Activated T-cell treated with anti-CD3 and anti-CD28 coated beads for 1 hour (primary cell): ENCODE measurements around the gene PRKCH.
"Not testable (repeated sequence)": the region's sequence is repeated elsewhere in the genome, so short reads cannot be mapped to it uniquely, and the experiment has no call there.

ENCODE experiments used
- DNase-seq: peaks from one replicate; pipeline ENCODE4 v3.0.0-alpha.2; 2020; ENCODE audit warnings: low read depth

Gene PRKCH

DNA sequence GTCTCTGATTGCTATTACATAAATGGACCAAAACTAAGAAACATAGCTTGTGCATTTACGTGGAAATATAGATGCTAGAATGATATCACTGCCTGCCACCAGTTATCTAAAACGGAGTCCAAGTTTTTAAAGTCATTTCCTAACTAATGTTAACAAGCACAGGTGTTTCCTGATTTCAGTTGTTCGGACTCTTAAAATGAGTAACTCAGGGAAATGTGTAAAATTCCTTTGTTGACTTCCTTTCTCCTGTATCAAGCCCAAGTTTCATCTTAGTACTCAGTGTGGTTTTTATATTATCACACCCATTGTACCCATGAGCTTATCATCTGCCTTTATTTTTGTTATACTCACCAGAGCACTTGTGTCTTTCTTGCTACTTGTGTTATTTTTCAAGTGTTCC, 13.2 kb upstream of the PRKCH start:
- no peak for DNase-seq

DNA sequence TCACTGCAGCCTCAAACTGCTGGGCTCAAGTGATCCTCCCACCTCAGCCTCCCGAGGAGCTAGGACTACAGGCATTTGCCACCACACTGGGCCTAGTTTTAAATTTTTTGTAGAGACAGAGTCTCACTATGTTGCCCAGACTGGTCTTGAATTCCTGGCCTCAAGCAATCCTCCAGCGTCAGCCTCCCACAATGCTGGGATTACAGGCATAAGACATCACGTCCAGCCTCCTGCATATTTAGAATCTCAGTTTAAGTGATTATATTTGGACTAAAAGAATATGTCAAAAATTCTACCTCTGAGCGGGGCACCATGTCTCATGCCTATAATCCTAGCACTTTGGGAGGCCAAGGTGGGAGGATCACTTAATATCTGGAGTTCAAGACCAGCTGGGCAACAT, 12.7 kb upstream of the PRKCH start:
- not testable (repeated sequence) for DNase-seq

- no peak for DNase-seq
Observed at GRCh38 chr14:61315313-61315712, 6.1 kb upstream of the PRKCH start.

DNA sequence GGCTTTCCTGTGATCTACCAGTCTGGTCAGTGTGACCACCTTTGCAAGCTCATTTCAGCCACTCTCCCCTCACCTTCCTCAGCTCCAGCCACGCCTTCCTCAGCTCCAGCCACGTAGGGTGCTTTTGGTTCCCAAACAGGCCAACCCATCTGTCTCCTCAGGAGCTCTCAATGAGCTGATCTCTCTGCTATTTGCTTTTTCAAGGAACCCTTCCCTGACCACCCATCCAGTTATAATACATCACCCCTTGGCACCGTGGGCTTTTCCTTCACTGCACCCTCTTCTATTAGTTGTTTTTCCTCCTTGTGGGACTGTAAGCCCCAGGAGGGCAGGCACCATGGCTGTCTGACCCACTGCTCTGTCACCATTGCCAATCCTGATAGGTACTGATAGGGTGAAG, 2.3 kb upstream of the PRKCH start:
- DNase-seq = no peak

GRCh38 chr14:61319706-61320105, 1.7 kb upstream of the PRKCH start:
- DNase-seq = no peak

GRCh38 chr14:61320170-61320569, 1.2 kb upstream of the PRKCH start:
- not testable (repeated sequence) for DNase-seq

DNA sequence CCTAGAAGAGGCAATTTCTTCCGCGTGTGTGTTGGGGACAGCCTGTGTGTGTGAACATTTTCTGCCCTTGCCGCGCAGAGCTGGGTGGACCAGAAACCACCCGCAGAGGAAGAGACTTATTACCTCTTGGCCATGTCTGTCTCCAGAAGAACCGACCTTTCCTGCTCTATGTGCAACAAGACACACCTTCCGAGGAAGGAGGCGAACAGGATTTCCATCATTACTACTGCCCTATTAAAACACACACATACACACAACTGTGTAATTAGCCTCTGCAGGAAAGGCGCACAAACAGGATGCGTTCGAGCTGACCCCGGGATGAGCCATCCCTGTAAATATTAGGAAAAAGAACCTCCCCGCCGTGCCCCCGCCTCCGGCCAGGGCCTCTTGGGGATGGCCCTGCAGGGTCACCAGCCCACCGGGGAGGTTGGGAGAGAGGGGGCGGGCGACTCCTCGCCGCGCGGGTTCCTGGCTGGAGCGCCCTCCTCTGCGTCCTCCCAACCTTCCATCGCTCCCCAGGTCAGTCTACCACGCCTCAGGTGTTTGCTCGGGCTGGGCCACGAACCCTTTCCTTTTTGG, 484 bp upstream of the PRKCH start:
- DNase-seq = no peak

DNA sequence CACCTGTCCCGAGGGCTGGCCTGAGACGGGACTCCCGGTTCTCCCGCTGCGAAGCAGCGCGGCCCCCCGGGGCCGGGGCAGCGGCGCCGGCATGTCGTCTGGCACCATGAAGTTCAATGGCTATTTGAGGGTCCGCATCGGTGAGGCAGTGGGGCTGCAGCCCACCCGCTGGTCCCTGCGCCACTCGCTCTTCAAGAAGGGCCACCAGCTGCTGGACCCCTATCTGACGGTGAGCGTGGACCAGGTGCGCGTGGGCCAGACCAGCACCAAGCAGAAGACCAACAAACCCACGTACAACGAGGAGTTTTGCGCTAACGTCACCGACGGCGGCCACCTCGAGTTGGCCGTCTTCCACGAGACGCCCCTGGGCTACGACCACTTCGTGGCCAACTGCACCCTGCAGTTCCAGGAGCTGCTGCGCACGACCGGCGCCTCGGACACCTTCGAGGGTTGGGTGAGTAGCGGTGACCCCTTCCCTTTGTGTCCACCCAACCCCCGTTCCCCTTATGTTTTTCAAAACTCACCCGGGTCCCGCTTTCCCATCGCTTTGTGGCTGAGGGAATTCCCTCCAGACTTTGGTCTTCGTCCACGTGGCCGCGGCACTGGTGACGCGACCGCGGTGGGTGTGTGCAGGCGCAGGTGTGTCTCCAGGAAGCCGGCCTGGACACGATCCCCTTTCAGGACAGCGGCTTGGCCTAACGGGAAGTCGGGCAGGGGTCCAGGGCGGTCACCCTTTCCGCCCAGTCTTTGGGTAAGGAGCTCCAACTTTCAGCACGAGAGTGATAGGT, 826 bp downstream of the PRKCH start:
- DNase-seq = no peak

GRCh38 chr14:61322799-61323290, 1.5 kb downstream of the PRKCH start:
- no peak for DNase-seq

DNA sequence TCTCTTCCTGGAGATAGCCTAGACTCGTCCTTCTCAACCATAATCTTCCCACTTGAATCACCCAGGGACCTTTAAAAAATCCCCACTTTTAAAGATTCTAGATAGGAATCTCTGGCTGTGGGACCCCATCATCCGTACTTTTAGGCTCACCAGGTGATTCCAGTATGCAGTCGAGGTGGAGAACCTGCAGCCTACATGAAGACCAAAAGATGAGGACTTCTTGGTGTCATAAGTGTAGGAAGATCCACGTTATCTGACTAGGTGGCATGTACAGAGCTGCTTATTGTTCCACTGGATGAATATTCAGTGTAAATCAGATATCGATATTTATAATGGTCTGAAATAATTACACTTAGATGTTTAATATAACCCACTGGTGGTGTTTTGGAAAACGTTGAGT, 2.6 kb downstream of the PRKCH start:
- no peak for DNase-seq

GRCh38 chr14:61325166-61325565, 3.8 kb downstream of the PRKCH start:
- no peak for DNase-seq

DNA sequence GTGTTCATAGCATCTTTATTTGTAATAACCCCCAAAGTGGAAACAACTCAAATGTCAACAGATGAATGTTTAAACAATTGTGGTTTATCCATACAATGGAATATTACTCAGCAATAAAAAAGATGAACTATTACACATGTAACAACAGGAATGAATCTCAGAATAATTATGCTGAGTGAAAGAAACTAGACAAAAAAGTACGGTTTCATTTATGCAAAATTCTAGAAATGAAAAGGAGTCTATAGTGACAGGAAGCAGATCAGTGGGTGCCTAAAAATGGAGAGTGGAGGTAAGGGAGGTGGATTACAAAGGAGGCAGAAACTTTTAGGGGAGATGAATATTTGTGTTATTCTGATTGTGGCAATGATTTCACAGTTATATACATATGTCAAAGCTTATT, 4.8 kb downstream of the PRKCH start:
- DNase-seq = no peak

DNA sequence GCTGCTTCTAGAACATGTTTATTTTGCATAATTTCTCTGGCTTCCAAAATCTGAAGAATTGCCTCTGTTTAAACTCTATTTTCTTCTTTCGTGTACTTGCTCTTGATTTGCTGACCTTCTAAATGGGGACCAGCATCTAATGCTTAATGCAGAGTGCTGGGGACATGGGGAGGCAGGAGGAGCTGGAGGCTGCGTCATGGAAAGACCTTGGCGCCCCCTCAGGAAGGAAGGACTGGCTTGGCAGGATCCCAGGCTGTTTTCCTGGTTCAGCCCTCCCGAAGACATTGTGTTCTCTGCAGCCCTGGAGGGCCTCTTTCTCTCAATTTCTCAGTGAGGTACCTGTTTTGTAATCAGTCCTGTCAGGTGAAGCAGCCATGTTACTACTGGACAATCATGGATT, 5.5 kb downstream of the PRKCH start:
- DNase-seq = no peak

DNA sequence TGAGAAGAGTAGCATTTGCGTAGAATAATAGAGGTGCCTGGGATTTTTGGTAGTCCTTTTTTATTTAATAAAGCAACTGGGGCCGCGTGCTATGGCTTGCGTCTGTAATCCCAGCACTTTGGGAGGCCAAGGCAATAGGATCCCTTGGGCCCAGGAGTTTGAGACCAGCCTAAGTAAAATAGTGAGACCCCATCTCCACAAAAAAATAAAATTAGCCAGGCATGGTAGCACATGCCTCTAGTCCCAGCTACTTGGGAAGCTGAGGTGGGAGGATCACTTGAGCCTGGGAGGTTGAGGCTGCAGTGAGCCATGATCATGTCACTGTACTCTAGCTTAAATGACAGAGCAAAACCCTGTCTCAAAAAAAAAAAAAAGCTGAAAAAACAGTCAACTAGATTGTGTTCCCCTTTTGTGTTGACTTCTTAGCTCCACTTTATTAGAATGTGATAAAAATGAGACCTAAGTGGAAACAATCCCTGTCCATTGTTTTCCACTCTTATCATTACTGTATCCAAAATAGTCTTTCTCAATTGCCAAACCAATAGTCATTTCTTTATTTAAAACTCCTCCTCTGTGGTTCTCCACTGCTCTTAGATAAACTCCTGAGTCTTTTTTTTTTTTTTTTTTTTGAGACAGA, 7.4 kb downstream of the PRKCH start:
- DNase-seq = no peak

- no peak for DNase-seq
Observed at GRCh38 chr14:61329478-61330051, 8.2 kb downstream of the PRKCH start.

DNA sequence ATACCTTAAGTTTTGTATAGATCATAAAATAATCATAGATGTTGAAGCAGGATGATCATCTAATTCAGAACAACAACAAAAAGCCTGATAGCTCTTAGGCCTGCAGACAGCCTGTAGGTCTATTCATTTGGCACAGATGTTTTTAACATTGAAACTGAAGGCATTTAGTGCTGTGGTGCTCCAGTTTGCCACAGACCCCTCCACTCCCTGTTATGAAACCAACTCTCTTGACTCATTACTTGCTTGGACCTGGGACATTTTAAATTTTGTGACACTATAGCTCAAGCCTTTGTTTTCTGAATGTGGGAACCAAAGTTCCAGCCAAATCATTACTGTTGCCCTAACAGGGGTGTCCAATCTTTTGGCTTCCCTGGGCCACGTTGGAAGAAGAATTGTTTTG, 9.1 kb downstream of the PRKCH start:
- DNase-seq = no peak

- no peak for DNase-seq
Observed at GRCh38 chr14:61331992-61332657, 10.7 kb downstream of the PRKCH start.

GRCh38 chr14:61332658-61333029, 11.3 kb downstream of the PRKCH start:
- no peak for DNase-seq

DNA sequence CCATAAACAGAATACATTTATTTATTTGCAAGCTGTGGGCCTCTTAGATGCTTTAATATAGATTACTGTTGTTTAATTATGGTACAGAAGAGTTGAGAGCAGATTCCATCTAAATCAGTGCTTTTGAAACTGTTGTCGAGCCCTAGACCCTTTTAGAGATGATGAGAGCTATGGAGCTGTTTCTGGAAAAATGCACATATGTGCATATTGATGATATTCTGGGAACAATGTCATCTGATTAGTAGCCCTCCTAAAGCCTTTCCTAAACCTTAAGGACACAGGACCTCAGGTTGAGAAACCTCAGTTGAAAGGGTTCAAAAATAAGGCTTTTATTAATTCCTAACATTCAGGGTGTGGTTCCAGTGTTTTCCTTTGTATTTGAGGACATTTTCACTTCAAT, 11.7 kb downstream of the PRKCH start:
- DNase-seq = no peak

- no peak for DNase-seq
Observed at GRCh38 chr14:61334197-61334701, 12.9 kb downstream of the PRKCH start.

- DNase-seq = no peak
Observed at GRCh38 chr14:61335049-61335448, 13.7 kb downstream of the PRKCH start.

DNA sequence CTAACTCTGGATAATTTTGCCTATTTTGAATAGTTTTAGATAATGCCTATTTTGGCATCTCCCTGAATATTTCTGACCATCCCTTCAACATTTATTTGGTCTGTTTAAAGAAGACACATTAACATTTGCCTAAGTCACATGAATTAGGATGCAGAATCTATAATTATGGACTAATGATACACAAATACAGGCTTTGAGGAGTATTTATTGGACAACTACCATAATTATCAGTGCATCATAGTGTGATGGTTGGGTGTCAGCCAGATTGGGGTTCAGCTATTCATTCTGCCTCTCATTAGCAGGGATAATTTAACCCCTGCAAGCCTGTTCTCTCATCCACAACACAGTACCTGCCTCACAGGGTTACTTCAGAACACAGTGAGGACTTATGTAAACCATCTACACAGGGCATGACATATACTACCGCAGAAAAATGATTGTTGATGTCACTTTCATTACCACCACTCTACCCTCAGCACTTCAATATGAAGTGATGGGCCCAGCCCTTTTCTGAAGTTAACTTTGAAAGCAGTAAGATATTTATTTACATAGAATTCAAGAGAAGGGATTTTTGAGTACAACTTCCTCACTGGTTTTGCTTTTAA, 14.4 kb downstream of the PRKCH start:
- DNase-seq = no peak
